H1 (cell line): ENCODE data around the gene BBS9.

Experiments
- CEBPB ChIP-seq: IDR thresholded peaks from 2 replicates; pipeline ENCODE4 v1.6.1; 2012; ENCODE audit warnings: low read depth, low read length
- CTCF ChIP-seq, 3 experiments: IDR thresholded peaks; 1 replicate in 2 of 3; 2 replicates in 1 of 3; pipeline versions ENCODE4 v1.5.1 to v1.6.1; 2011; ENCODE audit warnings: low read length in 3 of 3, mild to moderate bottlenecking in 3 of 3, inconsistent platforms in 2 of 3, low read depth in 1 of 3, moderate library complexity in 1 of 3; ENCODE audit not compliant: insufficient read depth in 1 of 3; ENCODE audit errors: control extremely low read depth in 1 of 3
- POLR2A ChIP-seq, 2 experiments: IDR thresholded peaks; 1 replicate in 1 of 2; 2 replicates in 1 of 2; pipeline ENCODE4 v1.6.1; 2011; ENCODE audit warnings: low read depth in 2 of 2, low read length in 2 of 2, mild to moderate bottlenecking in 2 of 2; ENCODE audit errors: control extremely low read depth in 1 of 2
- SP2 ChIP-seq: IDR thresholded peaks from 2 replicates; pipeline ENCODE4 v1.6.1; 2012; ENCODE audit warnings: mild to moderate bottlenecking, low read length, inconsistent platforms
- TAF7 ChIP-seq: optimal IDR thresholded peaks from 2 replicates; pipeline ENCODE3; 2011; ENCODE audit warnings: low read depth, mild to moderate bottlenecking, inconsistent platforms, low read length, moderate library complexity, borderline replicate concordance
- YY1 ChIP-seq: IDR thresholded peaks from 2 replicates; pipeline ENCODE4 v1.6.1; 2011; ENCODE audit warnings: low read depth, mild to moderate bottlenecking, low read length
- TF ChIP-seq, protein P1 (sequence below): fragments of 300-600 bp; sonication (generic); IDR thresholded peaks from 2 replicates; pipeline ENCODE4 v1.7.1; 2012; ENCODE audit warnings: low read length, moderate library complexity, mild to moderate bottlenecking, inconsistent platforms; ENCODE audit not compliant: insufficient replicate concordance

DNA sequence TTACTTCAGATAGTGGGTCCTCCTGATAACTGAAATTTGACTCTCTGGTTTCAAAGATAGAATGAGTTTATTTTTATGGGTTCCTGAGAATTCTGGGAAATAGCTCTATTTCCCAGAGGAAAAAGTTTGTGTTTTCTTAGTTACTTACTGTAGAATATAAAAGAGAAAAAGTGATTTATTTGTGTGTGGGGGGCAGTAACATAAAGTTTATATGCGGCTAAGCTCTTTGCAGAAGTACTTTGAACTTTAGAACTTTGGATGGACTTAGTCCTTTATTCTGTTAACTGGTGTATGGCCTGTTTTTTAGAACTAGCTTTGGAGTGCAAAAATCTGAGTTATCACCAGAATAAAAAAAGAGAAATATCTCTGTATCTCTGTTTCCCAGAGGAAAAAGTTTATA, 157.1 kb downstream of the BBS9 start:
- TF ChIP-seq POLR2A (IDR thresholded peaks at IDR 0.05; ENCODE audit: control extremely low read depth in 1 of 2, low read depth in 2 of 2, low read length in 2 of 2) = no peak
- TF ChIP-seq, protein P1, sequence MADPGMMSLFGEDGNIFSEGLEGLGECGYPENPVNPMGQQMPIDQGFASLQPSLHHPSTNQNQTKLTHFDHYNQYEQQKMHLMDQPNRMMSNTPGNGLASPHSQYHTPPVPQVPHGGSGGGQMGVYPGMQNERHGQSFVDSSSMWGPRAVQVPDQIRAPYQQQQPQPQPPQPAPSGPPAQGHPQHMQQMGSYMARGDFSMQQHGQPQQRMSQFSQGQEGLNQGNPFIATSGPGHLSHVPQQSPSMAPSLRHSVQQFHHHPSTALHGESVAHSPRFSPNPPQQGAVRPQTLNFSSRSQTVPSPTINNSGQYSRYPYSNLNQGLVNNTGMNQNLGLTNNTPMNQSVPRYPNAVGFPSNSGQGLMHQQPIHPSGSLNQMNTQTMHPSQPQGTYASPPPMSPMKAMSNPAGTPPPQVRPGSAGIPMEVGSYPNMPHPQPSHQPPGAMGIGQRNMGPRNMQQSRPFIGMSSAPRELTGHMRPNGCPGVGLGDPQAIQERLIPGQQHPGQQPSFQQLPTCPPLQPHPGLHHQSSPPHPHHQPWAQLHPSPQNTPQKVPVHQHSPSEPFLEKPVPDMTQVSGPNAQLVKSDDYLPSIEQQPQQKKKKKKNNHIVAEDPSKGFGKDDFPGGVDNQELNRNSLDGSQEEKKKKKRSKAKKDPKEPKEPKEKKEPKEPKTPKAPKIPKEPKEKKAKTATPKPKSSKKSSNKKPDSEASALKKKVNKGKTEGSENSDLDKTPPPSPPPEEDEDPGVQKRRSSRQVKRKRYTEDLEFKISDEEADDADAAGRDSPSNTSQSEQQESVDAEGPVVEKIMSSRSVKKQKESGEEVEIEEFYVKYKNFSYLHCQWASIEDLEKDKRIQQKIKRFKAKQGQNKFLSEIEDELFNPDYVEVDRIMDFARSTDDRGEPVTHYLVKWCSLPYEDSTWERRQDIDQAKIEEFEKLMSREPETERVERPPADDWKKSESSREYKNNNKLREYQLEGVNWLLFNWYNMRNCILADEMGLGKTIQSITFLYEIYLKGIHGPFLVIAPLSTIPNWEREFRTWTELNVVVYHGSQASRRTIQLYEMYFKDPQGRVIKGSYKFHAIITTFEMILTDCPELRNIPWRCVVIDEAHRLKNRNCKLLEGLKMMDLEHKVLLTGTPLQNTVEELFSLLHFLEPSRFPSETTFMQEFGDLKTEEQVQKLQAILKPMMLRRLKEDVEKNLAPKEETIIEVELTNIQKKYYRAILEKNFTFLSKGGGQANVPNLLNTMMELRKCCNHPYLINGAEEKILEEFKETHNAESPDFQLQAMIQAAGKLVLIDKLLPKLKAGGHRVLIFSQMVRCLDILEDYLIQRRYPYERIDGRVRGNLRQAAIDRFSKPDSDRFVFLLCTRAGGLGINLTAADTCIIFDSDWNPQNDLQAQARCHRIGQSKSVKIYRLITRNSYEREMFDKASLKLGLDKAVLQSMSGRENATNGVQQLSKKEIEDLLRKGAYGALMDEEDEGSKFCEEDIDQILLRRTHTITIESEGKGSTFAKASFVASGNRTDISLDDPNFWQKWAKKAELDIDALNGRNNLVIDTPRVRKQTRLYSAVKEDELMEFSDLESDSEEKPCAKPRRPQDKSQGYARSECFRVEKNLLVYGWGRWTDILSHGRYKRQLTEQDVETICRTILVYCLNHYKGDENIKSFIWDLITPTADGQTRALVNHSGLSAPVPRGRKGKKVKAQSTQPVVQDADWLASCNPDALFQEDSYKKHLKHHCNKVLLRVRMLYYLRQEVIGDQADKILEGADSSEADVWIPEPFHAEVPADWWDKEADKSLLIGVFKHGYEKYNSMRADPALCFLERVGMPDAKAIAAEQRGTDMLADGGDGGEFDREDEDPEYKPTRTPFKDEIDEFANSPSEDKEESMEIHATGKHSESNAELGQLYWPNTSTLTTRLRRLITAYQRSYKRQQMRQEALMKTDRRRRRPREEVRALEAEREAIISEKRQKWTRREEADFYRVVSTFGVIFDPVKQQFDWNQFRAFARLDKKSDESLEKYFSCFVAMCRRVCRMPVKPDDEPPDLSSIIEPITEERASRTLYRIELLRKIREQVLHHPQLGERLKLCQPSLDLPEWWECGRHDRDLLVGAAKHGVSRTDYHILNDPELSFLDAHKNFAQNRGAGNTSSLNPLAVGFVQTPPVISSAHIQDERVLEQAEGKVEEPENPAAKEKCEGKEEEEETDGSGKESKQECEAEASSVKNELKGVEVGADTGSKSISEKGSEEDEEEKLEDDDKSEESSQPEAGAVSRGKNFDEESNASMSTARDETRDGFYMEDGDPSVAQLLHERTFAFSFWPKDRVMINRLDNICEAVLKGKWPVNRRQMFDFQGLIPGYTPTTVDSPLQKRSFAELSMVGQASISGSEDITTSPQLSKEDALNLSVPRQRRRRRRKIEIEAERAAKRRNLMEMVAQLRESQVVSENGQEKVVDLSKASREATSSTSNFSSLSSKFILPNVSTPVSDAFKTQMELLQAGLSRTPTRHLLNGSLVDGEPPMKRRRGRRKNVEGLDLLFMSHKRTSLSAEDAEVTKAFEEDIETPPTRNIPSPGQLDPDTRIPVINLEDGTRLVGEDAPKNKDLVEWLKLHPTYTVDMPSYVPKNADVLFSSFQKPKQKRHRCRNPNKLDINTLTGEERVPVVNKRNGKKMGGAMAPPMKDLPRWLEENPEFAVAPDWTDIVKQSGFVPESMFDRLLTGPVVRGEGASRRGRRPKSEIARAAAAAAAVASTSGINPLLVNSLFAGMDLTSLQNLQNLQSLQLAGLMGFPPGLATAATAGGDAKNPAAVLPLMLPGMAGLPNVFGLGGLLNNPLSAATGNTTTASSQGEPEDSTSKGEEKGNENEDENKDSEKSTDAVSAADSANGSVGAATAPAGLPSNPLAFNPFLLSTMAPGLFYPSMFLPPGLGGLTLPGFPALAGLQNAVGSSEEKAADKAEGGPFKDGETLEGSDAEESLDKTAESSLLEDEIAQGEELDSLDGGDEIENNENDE = no peak
- no peak for TF ChIP-seq SP2
- TF ChIP-seq CTCF (IDR thresholded peaks at IDR 0.05; ENCODE audit: control extremely low read depth in 1 of 3, insufficient read depth in 1 of 3, low read depth in 1 of 3, low read length in 3 of 3) = no peak
- TF ChIP-seq CEBPB = no peak
- no peak for TF ChIP-seq YY1
- no peak for TF ChIP-seq TAF7
